Loucy (cell line): ENCODE measurements around the gene UGT3A1.
A peak's percentile ranks its signal among the peaks of the same experiment; 100 is the strongest.

Experiments used
- H2AFZ ChIP-seq: fragments of 200-600 bp; sonication (generic); 2 replicates; pipeline ENCODE4 v1.6.0; 2016; ENCODE audit warnings: antibody characterized with exemption, mild to moderate bottlenecking, low read length, moderate library complexity
- H3F3A ChIP-seq: fragments of 200-600 bp; 2 replicates; pipeline ENCODE4 v1.6.0; 2016; ENCODE audit warnings: antibody characterized with exemption, low read depth, mild to moderate bottlenecking
- H3K27me3 ChIP-seq: fragments of 200-600 bp; sonication (generic); 2 replicates; pipeline ENCODE4 v1.6.1; 2014; ENCODE audit warnings: low read length, mild to moderate bottlenecking; ENCODE audit not compliant: insufficient read depth, poor library complexity, severe bottlenecking
- H3K36me3 ChIP-seq: fragments of 200-600 bp; sonication (generic); 2 replicates; pipeline ENCODE4 v1.6.1; 2016; ENCODE audit warnings: low read length; ENCODE audit not compliant: insufficient read depth
- H3K4me1 ChIP-seq: fragments of 200-600 bp; sonication (generic); 2 replicates; pipeline ENCODE4 v1.5.1; 2014; ENCODE audit warnings: low read length, mild to moderate bottlenecking; ENCODE audit not compliant: insufficient read depth, poor library complexity, severe bottlenecking
- H3K4me2 ChIP-seq: fragments of 200-600 bp; sonication (generic); 2 replicates; pipeline ENCODE4 v1.6.0; 2014; ENCODE audit warnings: antibody characterized with exemption, low read length, low read depth, mild to moderate bottlenecking; ENCODE audit not compliant: poor library complexity, severe bottlenecking
- H3K4me3 ChIP-seq: fragments of 200-600 bp; sonication (generic); 2 replicates; pipeline ENCODE4 v1.5.1; 2014; ENCODE audit warnings: low read length, mild to moderate bottlenecking, mixed read lengths; ENCODE audit not compliant: poor library complexity, severe bottlenecking
- H3K79me2 ChIP-seq: fragments of 200-600 bp; sonication (generic); 2 replicates; pipeline ENCODE4 v1.6.1; 2014; ENCODE audit warnings: low read length; ENCODE audit not compliant: insufficient read depth
- H3K9ac ChIP-seq: fragments of 200-600 bp; sonication (generic); 2 replicates; pipeline ENCODE4 v1.6.0; 2014; ENCODE audit warnings: mild to moderate bottlenecking, low read depth, low read length, moderate library complexity; ENCODE audit not compliant: poor library complexity, severe bottlenecking
- H3K9me2 ChIP-seq: fragments of 200-600 bp; sonication (generic); replicated peaks from 2 replicates; pipeline ENCODE4 v1.6.1; 2016; ENCODE audit warnings: low read depth, low read length, mixed read lengths
- H3K9me3 ChIP-seq: fragments of 200-600 bp; sonication (generic); 2 replicates; pipeline ENCODE4 v1.6.1; 2014; ENCODE audit warnings: mild to moderate bottlenecking, antibody characterized with exemption, low read length, low read depth; ENCODE audit not compliant: insufficient read depth
- H4K20me1 ChIP-seq: fragments of 200-600 bp; sonication (generic); 2 replicates; pipeline ENCODE4 v1.6.0; 2014; ENCODE audit warnings: antibody characterized with exemption, low read length, mild to moderate bottlenecking; ENCODE audit not compliant: insufficient read depth, poor library complexity, severe bottlenecking
- EZH2phosphoT487 ChIP-seq: fragments of 200-600 bp; IDR thresholded peaks from 2 replicates; pipeline ENCODE4 v1.6.1; 2018; ENCODE audit warnings: antibody characterized with exemption, mild to moderate bottlenecking, moderate library complexity, borderline replicate concordance
- TF ChIP-seq, protein P1 (sequence below): fragments of 200-600 bp; sonication (generic); conservative IDR thresholded peaks from 2 replicates; pipeline ENCODE4 v1.5.1; 2014; ENCODE audit warnings: mild to moderate bottlenecking, antibody characterized with exemption, low read length

Gene UGT3A1

DNA sequence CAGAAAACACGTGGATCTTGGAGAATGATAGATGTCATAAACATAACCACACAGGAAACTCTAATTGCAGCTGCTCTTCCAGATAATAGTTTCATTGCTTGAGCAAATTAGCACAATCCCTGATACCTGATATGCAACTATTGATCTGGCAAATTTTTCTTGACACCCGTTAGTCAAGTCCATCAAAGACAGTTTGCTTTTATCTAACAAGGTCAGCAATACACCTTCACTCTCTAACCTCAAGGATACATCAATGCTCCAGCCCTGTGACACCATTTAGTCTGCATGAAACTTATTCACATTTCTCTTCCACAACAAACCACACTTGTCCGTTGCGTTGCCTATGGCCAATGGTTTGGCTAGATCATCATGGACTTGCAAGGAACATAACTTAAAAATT is 16.6 kb downstream of the UGT3A1 start:
- H3K79me2 ChIP-seq: no peaks in the 10 kb centered on the region
- peaks cover 20% of the 10 kb centered on the region for H3K4me1 ChIP-seq
- H3K27me3 ChIP-seq: no peaks in the 10 kb centered on the region
- H2AFZ ChIP-seq: no peak overlapping the region
- H3K9me3 ChIP-seq: peaks cover 6% of the 10 kb centered on the region; the same call in 1 of the 2 replicates
- no peaks in the 10 kb centered on the region for H3K9me2 ChIP-seq
- TF ChIP-seq, protein P1, sequence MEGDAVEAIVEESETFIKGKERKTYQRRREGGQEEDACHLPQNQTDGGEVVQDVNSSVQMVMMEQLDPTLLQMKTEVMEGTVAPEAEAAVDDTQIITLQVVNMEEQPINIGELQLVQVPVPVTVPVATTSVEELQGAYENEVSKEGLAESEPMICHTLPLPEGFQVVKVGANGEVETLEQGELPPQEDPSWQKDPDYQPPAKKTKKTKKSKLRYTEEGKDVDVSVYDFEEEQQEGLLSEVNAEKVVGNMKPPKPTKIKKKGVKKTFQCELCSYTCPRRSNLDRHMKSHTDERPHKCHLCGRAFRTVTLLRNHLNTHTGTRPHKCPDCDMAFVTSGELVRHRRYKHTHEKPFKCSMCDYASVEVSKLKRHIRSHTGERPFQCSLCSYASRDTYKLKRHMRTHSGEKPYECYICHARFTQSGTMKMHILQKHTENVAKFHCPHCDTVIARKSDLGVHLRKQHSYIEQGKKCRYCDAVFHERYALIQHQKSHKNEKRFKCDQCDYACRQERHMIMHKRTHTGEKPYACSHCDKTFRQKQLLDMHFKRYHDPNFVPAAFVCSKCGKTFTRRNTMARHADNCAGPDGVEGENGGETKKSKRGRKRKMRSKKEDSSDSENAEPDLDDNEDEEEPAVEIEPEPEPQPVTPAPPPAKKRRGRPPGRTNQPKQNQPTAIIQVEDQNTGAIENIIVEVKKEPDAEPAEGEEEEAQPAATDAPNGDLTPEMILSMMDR: no peak
- TF ChIP-seq EZH2phosphoT487: no peak
- H3K4me3 ChIP-seq: no peak overlapping the region
- no peaks in the 10 kb centered on the region for H3F3A ChIP-seq
- no peaks in the 10 kb centered on the region for H4K20me1 ChIP-seq
- H3K9ac ChIP-seq: no peak overlapping the region
- H3K4me2 ChIP-seq: peak overlapping the region; percentile 24
- H3K36me3 ChIP-seq: no peaks in the 10 kb centered on the region

DNA sequence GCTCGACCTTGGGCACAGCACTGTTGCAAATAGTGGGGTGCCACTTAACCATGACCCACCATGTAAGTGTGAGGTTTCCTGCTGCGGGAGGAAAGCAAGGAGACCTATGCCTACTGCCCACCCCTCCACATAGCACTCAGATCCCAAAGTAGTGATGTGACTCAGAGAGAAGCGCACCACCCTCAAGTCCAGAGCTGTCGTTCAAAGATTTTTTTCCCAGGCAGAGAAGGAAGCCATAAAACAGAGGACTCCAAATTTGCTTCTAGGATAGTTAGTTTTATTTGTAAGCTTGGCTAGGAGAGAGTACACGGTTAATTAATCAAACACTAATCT is 19.3 kb downstream of the UGT3A1 start:
- Histone ChIP-seq H3K27me3 (no peaks in the 10 kb centered on the region), H3K36me3 (no peaks in the 10 kb centered on the region), H4K20me1 (no peaks in the 10 kb centered on the region), H3K4me3 (no peak overlapping the region), H2AFZ (no peak overlapping the region), H3K9me2 (no peaks in the 10 kb centered on the region), H3K9me3 (peaks cover 6% of the 10 kb centered on the region; the same call in 1 of the 2 replicates), H3K9ac (no peak overlapping the region), H3K4me2 (no peak overlapping the region), H3K4me1 (peaks cover 20% of the 10 kb centered on the region), H3F3A (no peaks in the 10 kb centered on the region), H3K79me2 (no peaks in the 10 kb centered on the region)
- TF ChIP-seq, protein P1: no peak
- no peak for TF ChIP-seq EZH2phosphoT487

DNA sequence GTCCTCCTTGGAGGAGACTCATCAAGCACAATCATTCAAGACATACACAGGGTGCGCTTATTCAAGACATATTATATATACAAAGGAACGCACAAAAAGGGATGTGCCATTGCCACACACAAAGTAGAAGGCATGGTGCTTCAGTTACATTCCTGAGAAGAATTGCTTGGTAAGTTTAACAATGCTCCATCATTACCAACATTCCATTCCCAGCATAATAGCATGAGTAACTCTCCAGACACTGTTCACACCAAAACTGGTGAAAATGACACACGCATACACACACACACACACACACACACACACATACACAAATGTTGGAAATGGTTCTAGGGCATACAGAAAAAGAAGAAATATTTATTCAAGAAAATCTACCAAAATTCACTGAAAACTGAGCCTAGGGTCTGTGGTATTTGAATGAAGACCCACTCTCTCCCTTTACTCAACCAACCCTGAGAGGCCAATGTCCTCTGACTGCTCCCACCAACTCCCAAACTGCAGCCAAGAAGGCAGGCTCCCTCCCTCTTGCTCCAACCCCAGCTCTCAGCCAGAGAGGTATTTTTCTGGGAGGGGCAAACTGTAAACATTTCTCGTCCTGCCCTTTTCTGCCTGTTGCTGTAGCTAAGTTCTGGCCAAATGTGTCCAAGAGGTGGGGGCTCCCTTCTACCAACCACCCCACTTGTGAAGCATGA is 19.9 kb downstream of the UGT3A1 start:
- Histone ChIP-seq H3K9me3 (peaks cover 6% of the 10 kb centered on the region; the same call in 1 of the 2 replicates), H3K9me2 (no peaks in the 10 kb centered on the region)
- TF ChIP-seq, protein P1: no peak
- no peak for TF ChIP-seq EZH2phosphoT487

More for the DNA sequence above, 19.9 kb downstream of the UGT3A1 start:
- H3K79me2 ChIP-seq: no peaks in the 10 kb centered on the region
- H3K4me1 ChIP-seq: peaks cover 20% of the 10 kb centered on the region
- H3K36me3 ChIP-seq: no peaks in the 10 kb centered on the region
- H3K9ac ChIP-seq: no peak overlapping the region
- H3K4me2 ChIP-seq: no peak overlapping the region
- H3K27me3 ChIP-seq: no peaks in the 10 kb centered on the region
- no peaks in the 10 kb centered on the region for H4K20me1 ChIP-seq
- no peak overlapping the region for H3K4me3 ChIP-seq
- H3F3A ChIP-seq: no peaks in the 10 kb centered on the region
- H2AFZ ChIP-seq: no peak overlapping the region
